AG10803 (cell line): ENCODE results near the gene TPMT.
A peak's percentile ranks its signal among the peaks of the same experiment; 100 is the strongest.

Experiments
- DNase-seq: peaks from one replicate; pipeline ENCODE4 v3.0.0; 2010; ENCODE audit warnings: low read depth
- H3K4me3 ChIP-seq: 2 replicates; pipeline ENCODE4 v1.5.1; 2011; ENCODE audit warnings: mild to moderate bottlenecking, low read length, control low read depth
- CTCF ChIP-seq: conservative IDR thresholded peaks from 2 replicates; pipeline ENCODE4 v1.5.1; 2011; ENCODE audit warnings: mild to moderate bottlenecking, low read length, control low read depth, inconsistent platforms

Gene TPMT

GRCh38 chr6:18117136-18117535 is 37.7 kb downstream of the TPMT start:
- H3K4me3 ChIP-seq, result no peak overlapping the region
- DNase-seq, result no peak
- TF ChIP-seq CTCF, result no peak

- TF ChIP-seq CTCF, result no peak
- no peak overlapping the region for H3K4me3 ChIP-seq
- DNase-seq, result no peak
These were observed 39.5 kb downstream of the TPMT start for GRCh38 chr6:18115356-18115755.

DNA sequence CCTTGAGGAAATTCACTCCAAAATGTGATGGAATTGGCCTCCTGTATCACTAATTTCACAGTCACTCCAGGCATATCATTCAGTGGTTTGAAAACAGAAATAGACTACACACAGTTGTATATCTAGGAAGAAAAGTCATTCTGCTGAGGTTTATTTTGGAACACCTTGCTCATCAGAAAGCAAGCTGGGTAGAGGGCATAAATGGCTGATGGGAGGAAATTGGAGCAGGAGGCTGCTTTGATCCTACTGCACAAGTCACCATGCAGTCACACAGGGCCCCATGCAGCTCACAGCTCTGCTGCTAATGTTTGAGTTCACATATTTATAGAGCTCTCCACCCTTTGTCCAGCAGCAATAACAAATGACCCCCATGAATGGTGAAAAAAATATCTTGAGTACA is 44.7 kb downstream of the TPMT start:
- no peak for TF ChIP-seq CTCF
- DNase-seq, result no peak
- no peak overlapping the region for H3K4me3 ChIP-seq

DNA sequence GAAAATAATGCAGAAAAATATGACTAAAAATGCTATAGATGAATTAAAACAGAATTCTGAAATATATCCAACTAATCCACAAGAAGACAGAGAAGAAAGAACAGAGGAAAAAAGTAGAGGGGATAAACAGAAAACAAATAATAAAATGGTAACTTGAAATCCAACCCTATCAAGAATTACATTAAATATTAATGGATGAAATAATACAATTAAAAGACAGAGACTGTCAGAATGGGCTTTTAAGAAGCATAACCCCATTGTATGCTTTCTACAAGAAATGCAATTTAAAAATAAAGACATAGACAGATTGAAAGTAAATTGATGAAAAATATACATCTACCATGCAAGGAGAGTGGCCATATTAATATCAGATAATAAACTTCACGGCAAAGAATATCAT is 47.8 kb downstream of the TPMT start:
- no peak for TF ChIP-seq CTCF
- DNase-seq, result no peak
- no peak overlapping the region for H3K4me3 ChIP-seq

- no peak overlapping the region for H3K4me3 ChIP-seq
- TF ChIP-seq CTCF, result no peak
- DNase-seq, result no peak
These were observed 51.9 kb downstream of the TPMT start for GRCh38 chr6:18102783-18103509.

DNA sequence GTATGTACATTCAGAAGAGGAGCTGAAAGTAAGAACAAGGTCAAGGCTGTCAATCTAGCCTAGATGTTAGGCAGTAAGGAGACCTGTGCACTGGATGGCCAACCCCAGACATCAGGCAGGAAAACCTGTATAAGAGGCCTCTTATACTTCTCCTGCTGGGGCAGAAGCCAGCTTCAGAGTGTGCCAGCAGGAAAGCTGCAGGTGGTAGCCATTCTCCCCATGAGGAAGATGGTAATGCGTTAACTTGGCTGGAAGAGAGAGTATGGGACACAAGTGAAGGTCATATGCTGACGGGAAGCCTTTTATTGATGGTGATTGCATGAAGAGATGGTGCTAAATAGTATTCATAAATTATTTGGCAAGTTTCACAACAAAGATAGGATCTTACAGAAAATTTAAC is 53.0 kb downstream of the TPMT start:
- no peak overlapping the region for H3K4me3 ChIP-seq
- TF ChIP-seq CTCF, result no peak
- DNase-seq, result no peak

DNA sequence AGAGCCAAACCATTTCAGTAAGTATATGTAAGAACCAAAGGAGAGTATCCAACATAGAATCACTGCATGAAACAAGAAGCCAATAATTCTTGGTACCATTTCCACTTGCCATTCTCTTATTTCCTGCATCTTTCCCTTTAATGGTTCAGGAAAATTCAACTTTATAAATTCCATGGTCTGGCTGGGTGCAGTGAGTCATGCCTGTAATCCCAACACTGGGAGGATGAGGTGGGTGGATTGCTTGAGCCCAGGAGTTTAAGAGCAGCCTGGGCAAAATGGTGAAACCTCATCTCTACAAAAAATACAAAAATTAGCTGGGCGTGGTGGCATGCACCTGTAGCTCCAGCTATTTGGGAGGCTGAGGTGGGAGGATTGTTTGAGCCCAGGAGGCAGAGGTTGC is 53.6 kb downstream of the TPMT start:
- H3K4me3 ChIP-seq, result no peak overlapping the region
- DNase-seq, result peak; percentile 35
- TF ChIP-seq CTCF, result no peak
